ENCODE measurements around the gene HECA. TPM values are rescaled to one million over a fixed set of nuclear protein-coding genes. Genes with fewer than 3 reads are reported as not detected.

Gene HECA
- total RNA-seq, 1 experiment from 2014 or later: 10.7 TPM

GRCh38 chr6:139108378-139108777, 26.5 kb upstream of the HECA start:
- no peak overlapping the region for H3K9ac ChIP-seq (ENCODE audit: low read length)
- no peaks in the 10 kb centered on the region for H3K36me3 ChIP-seq (ENCODE audit: control insufficient read depth in 1 of 2, insufficient read depth in 2 of 2, low read length in 2 of 2)
- H3K79me2 ChIP-seq (ENCODE audit: insufficient read depth, low read length): no peaks in the 10 kb centered on the region
- no peak overlapping the region for H3K4me2 ChIP-seq (ENCODE audit: low read length)
- ChIA-PET POLR2A (no interaction called here), RAD21 (ENCODE audit: low non-redundant PET in 1 of 2, low total read pairs in 2 of 2, uncharacterized antibody in 2 of 2, unreplicated experiment in 2 of 2) (no interaction called here), CTCF (no interaction called here)
- intact Hi-C loops (cut with micrococcal nuclease): loop anchor here (2.0 kb wide), 1 partner anchor 292 kb away; no protein-coding TSS in a partner anchor
- no peaks in the 10 kb centered on the region for H4K20me1 ChIP-seq (ENCODE audit: insufficient read depth)
- no TSS peak for BruUV-seq (replicated peaks)
- no peaks in the 10 kb centered on the region for H3K9me3 ChIP-seq (ENCODE audit: control insufficient read depth in 1 of 2, insufficient read depth in 1 of 2, low read depth in 1 of 2, low read length in 2 of 2)
- no peak for ATAC-seq
- no peak overlapping the region for H2AFZ ChIP-seq (ENCODE audit: low read depth, low read length, poor library complexity, severe bottlenecking)
- H3K27ac ChIP-seq (ENCODE audit: low read depth, low read length): no peak overlapping the region
- TF ChIP-seq POLR2AphosphoS5 (IDR thresholded peaks at IDR 0.05; ENCODE audit: low read depth, low read length): no peak
- TF ChIP-seq ELF1 (IDR thresholded peaks at IDR 0.05; ENCODE audit: borderline replicate concordance, low read depth): no peak
- no peak for TF ChIP-seq FOSL1 (IDR thresholded peaks at IDR 0.05; ENCODE audit: low read depth)
- TF ChIP-seq CBX3 (IDR thresholded peaks at IDR 0.05; ENCODE audit: low read depth): no peak
- TF ChIP-seq, protein P1, sequence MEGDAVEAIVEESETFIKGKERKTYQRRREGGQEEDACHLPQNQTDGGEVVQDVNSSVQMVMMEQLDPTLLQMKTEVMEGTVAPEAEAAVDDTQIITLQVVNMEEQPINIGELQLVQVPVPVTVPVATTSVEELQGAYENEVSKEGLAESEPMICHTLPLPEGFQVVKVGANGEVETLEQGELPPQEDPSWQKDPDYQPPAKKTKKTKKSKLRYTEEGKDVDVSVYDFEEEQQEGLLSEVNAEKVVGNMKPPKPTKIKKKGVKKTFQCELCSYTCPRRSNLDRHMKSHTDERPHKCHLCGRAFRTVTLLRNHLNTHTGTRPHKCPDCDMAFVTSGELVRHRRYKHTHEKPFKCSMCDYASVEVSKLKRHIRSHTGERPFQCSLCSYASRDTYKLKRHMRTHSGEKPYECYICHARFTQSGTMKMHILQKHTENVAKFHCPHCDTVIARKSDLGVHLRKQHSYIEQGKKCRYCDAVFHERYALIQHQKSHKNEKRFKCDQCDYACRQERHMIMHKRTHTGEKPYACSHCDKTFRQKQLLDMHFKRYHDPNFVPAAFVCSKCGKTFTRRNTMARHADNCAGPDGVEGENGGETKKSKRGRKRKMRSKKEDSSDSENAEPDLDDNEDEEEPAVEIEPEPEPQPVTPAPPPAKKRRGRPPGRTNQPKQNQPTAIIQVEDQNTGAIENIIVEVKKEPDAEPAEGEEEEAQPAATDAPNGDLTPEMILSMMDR (IDR thresholded peaks at IDR 0.05 in 2 of 3, conservative IDR thresholded peaks at IDR 0.05 in 1 of 3; ENCODE audit: borderline replicate concordance in 1 of 3, insufficient read depth in 1 of 3, low read depth in 2 of 3, low read length in 2 of 3): no peak
- TF ChIP-seq ZNF274 (IDR thresholded peaks at IDR 0.05; ENCODE audit: low read depth, low read length): no peak
- no peak for TF ChIP-seq TCF7L2 (IDR thresholded peaks at IDR 0.05; ENCODE audit: borderline replicate concordance, extremely low read depth, insufficient read depth, insufficient read length)
- no peak for TF ChIP-seq MAX (IDR thresholded peaks at IDR 0.05)
- TF ChIP-seq, protein P2, sequence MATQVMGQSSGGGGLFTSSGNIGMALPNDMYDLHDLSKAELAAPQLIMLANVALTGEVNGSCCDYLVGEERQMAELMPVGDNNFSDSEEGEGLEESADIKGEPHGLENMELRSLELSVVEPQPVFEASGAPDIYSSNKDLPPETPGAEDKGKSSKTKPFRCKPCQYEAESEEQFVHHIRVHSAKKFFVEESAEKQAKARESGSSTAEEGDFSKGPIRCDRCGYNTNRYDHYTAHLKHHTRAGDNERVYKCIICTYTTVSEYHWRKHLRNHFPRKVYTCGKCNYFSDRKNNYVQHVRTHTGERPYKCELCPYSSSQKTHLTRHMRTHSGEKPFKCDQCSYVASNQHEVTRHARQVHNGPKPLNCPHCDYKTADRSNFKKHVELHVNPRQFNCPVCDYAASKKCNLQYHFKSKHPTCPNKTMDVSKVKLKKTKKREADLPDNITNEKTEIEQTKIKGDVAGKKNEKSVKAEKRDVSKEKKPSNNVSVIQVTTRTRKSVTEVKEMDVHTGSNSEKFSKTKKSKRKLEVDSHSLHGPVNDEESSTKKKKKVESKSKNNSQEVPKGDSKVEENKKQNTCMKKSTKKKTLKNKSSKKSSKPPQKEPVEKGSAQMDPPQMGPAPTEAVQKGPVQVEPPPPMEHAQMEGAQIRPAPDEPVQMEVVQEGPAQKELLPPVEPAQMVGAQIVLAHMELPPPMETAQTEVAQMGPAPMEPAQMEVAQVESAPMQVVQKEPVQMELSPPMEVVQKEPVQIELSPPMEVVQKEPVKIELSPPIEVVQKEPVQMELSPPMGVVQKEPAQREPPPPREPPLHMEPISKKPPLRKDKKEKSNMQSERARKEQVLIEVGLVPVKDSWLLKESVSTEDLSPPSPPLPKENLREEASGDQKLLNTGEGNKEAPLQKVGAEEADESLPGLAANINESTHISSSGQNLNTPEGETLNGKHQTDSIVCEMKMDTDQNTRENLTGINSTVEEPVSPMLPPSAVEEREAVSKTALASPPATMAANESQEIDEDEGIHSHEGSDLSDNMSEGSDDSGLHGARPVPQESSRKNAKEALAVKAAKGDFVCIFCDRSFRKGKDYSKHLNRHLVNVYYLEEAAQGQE (IDR thresholded peaks at IDR 0.05; ENCODE audit: low read depth): no peak
- no peak for TF ChIP-seq YY1 (IDR thresholded peaks at IDR 0.05; ENCODE audit: extremely low read depth, insufficient replicate concordance, low read depth, low read length)
- no peak for TF ChIP-seq ZBTB33 (IDR thresholded peaks at IDR 0.05; ENCODE audit: extremely low read depth, insufficient replicate concordance, low read length)
- TF ChIP-seq POLR2A (IDR thresholded peaks at IDR 0.05; ENCODE audit: borderline replicate concordance, extremely low read depth, insufficient read depth, insufficient read length): no peak
- TF ChIP-seq JUND (IDR thresholded peaks at IDR 0.05): no peak
- TF ChIP-seq ZFX (IDR thresholded peaks at IDR 0.05): no peak
- TF ChIP-seq ATF3 (IDR thresholded peaks at IDR 0.05): no peak
- TF ChIP-seq CEBPB (IDR thresholded peaks at IDR 0.05; ENCODE audit: low read depth): no peak
- no peak for TF ChIP-seq SIN3A (IDR thresholded peaks at IDR 0.05; ENCODE audit: low read depth)
- no peak for DNase-seq (ENCODE audit: low read depth, low spot score)
- H3K27me3 ChIP-seq (ENCODE audit: insufficient read depth, low read length): no peaks in the 10 kb centered on the region
- H3K9me2 ChIP-seq (ENCODE audit: insufficient read depth): no peaks in the 10 kb centered on the region
- no peaks in the 10 kb centered on the region for H3K4me1 ChIP-seq (ENCODE audit: control insufficient read depth in 1 of 2, insufficient read depth in 2 of 2, low read length in 2 of 2)
- H3K4me3 ChIP-seq (replicated peaks in 1 of 2; ENCODE audit: low read depth in 1 of 2, low read length in 2 of 2): no peak overlapping the region

Data from HCT116 (cell line).